GM23338 (cell line): ENCODE measurements around the gene MYO3B. TPM values are rescaled to one million over a fixed set of nuclear protein-coding genes. Genes with fewer than 3 reads are reported as not detected.
"Not testable (repeated sequence)": the region's sequence is repeated elsewhere in the genome, so short reads cannot be mapped to it uniquely, and the experiment has no call there.

Source experiments
- ATAC-seq: fragments of 200-7000 bp; cut with Tn5 transposase; 3 replicates; pipeline ENCODE4 v1.9.1; 2020
- DNase-seq: peaks from one replicate; pipeline ENCODE4 v3.0.0-alpha.2; 2015; ENCODE audit warnings: low spot score
- H2AFZ ChIP-seq: fragments of 200-600 bp; sonication (generic); 2 replicates; pipeline ENCODE4 v1.8.0; 2016; ENCODE audit warnings: antibody characterized with exemption, mild to moderate bottlenecking, moderate library complexity
- H3F3A ChIP-seq: fragments of 200-600 bp; sonication (generic); replicated peaks from 2 replicates; pipeline ENCODE4 v1.8.0; 2017; ENCODE audit warnings: antibody characterized with exemption, mixed run types, low read depth
- H3K27ac ChIP-seq: fragments of 200-600 bp; sonication (generic); 2 replicates; pipeline ENCODE4 v1.6.1; 2016; ENCODE audit warnings: low read depth
- H3K27me3 ChIP-seq: fragments of 200-600 bp; sonication (generic); 2 replicates; pipeline ENCODE4 v1.8.0; 2016; ENCODE audit warnings: mild to moderate bottlenecking, mixed run types, moderate library complexity; ENCODE audit not compliant: insufficient read depth
- H3K36me3 ChIP-seq: fragments of 200-600 bp; sonication (generic); 2 replicates; pipeline ENCODE4 v1.8.0; 2016; ENCODE audit warnings: mild to moderate bottlenecking; ENCODE audit not compliant: insufficient read depth
- H3K4me1 ChIP-seq: fragments of 200-600 bp; sonication (generic); 2 replicates; pipeline ENCODE4 v1.8.0; 2016; ENCODE audit warnings: mild to moderate bottlenecking, moderate library complexity; ENCODE audit not compliant: insufficient read depth
- H3K4me2 ChIP-seq: fragments of 200-600 bp; sonication (generic); 2 replicates; pipeline ENCODE4 v1.7.1; 2017; ENCODE audit warnings: mixed run types
- H3K4me3 ChIP-seq: fragments of 200-600 bp; sonication (generic); 2 replicates; pipeline ENCODE4 v1.6.1; 2016; ENCODE audit warnings: mixed run types
- H3K79me2 ChIP-seq: fragments of 200-600 bp; sonication (generic); replicated peaks from 2 replicates; pipeline ENCODE4 v1.8.0; 2017; ENCODE audit warnings: mild to moderate bottlenecking; ENCODE audit not compliant: insufficient read depth
- H3K9me2 ChIP-seq: fragments of 200-600 bp; sonication (generic); 2 replicates; pipeline ENCODE4 v1.8.0; 2017; ENCODE audit not compliant: insufficient read depth
- H4K20me1 ChIP-seq: fragments of 200-600 bp; sonication (generic); replicated peaks from 2 replicates; pipeline ENCODE4 v1.8.0; 2017; ENCODE audit warnings: mild to moderate bottlenecking; ENCODE audit not compliant: insufficient read depth
- H3K27ac Mint-ChIP-seq: 2 replicates; pipeline ENCODE4 v1.8.0; 2020; ENCODE audit warnings: inconsistent platforms, mild to moderate bottlenecking, moderate library complexity, mixed read lengths
- H3K27me3 Mint-ChIP-seq: 3 replicates; pipeline ENCODE4 v1.8.0; 2022; ENCODE audit warnings: low read depth, mild to moderate bottlenecking, moderate library complexity, mixed read lengths, inconsistent platforms; ENCODE audit not compliant: insufficient read depth, poor library complexity
- H3K36me3 Mint-ChIP-seq: 3 replicates; pipeline ENCODE4 v1.8.0; 2021; ENCODE audit warnings: low read depth, mild to moderate bottlenecking, inconsistent platforms, moderate library complexity, mixed read lengths
- H3K4me1 Mint-ChIP-seq: 3 replicates; pipeline ENCODE4 v1.8.0; 2020; ENCODE audit warnings: mild to moderate bottlenecking, inconsistent platforms, mixed read lengths
- H3K4me3 Mint-ChIP-seq: 3 replicates; pipeline ENCODE4 v1.8.0; 2021; ENCODE audit warnings: moderate library complexity, mild to moderate bottlenecking, inconsistent platforms, mixed read lengths
- H3K9me3 Mint-ChIP-seq: 3 replicates; pipeline ENCODE4 v1.8.0; 2020; ENCODE audit warnings: moderate library complexity, mild to moderate bottlenecking, inconsistent platforms, mixed read lengths
- JUNB ChIP-seq: IDR thresholded peaks from one replicate; pipeline ENCODE4 v1.6.1; 2016; ENCODE audit warnings: antibody characterized with exemption; ENCODE audit not compliant: unreplicated experiment
- POLR2AphosphoS5 ChIP-seq: IDR thresholded peaks from 2 replicates; pipeline ENCODE4 v1.6.1; 2016; ENCODE audit warnings: antibody characterized with exemption, low read depth
- STAT1 ChIP-seq: IDR thresholded peaks from one replicate; pipeline ENCODE4 v1.6.1; 2016; ENCODE audit warnings: antibody characterized with exemption; ENCODE audit not compliant: unreplicated experiment
- ZNF114 ChIP-seq: fragments of 250-450 bp; sonication (Bioruptor Pico); IDR thresholded peaks from 2 replicates; pipeline ENCODE4 v1.5.0; 2020; ENCODE audit warnings: mild to moderate bottlenecking, moderate library complexity
- ZNF331 ChIP-seq: fragments of 250-450 bp; sonication (Bioruptor Pico); IDR thresholded peaks from 2 replicates; pipeline ENCODE4 v1.5.0; 2020; ENCODE audit warnings: low read depth, mild to moderate bottlenecking, moderate library complexity
- polyA plus RNA-seq: library from polyadenylated mRNA; unstranded; fragments of >200 nt; fragmentation: Nextera tagmentation; extraction: Ambion mirVana; gene quantifications from 2 replicates; pipeline ENCODE4 v1.2.1, GENCODE V29; 2016
- total RNA-seq: library from RNA; depleted of rRNA; stranded (reverse); fragments of >200 nt; shearing (Covaris generic); gene quantifications from 2 replicates; pipeline ENCODE4 v1.2.3, GENCODE V29; 2014
- TF ChIP-seq, protein P1 (sequence below), 2 experiments: fragments of 200-600 bp in 1 of 2; sonication (generic) in 1 of 2; conservative IDR thresholded peaks; 2 replicates each; pipeline versions ENCODE4 v1.5.1 to v1.6.1; 2016 to 2017; ENCODE audit warnings: antibody characterized with exemption in 2 of 2, low read depth in 2 of 2, mild to moderate bottlenecking in 2 of 2, moderate library complexity in 1 of 2
- TF ChIP-seq, protein P2 (sequence below): fragments of 250-450 bp; sonication (Bioruptor Pico); IDR thresholded peaks from 2 replicates; pipeline ENCODE4 v1.5.0; 2020; ENCODE audit warnings: mild to moderate bottlenecking, moderate library complexity

The MYO3B gene
- total and polyA plus RNA-seq, 2 experiments from 2014 or later, result 0.42 TPM; not detected in 1

DNA sequence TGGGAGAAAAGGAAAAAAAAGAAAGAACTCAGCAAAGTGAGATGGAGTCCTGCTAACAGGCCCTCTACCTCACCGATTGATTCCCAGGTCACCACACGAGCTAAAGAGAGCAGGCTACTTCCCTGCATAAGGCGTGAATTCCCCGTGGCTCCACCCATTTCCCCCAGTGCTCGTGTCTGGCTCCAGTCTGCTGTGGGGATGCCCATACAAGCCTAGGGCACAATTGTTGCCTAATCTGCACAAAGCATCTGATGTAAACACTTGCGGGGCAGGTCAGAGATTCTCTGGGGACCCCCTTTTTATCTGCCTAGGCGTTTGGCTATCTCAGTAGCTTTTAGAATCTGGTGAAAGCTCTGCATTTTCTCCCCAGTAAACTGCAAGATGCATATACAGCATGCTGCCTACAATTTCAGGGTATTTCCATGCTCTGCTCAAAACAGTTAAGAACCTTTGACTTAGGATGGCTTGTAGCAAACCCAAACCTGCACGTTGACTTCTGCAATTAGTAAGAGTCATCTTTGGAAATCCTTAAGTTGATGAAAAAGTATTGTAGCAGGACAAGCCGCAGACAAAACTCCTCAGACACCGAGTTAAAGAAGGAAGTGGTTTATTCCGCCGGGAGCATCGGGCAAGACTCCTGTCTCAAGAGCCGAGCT is 34.8 kb downstream of the MYO3B start:
- Histone ChIP-seq H3K9me2 (no peaks in the 10 kb centered on the region), H2AFZ (peak overlapping the region; percentile 48; the same call in 1 of the 2 replicates), H3K27ac (no peak overlapping the region), H3K4me2 (peak overlapping the region; percentile 60; the same call in 1 of the 2 replicates), H3K4me3 (no peak overlapping the region), H3K79me2 (no peaks in the 10 kb centered on the region), H3F3A (no peaks in the 10 kb centered on the region), H4K20me1 (no peaks in the 10 kb centered on the region), H3K4me1 (peaks cover 41% of the 10 kb centered on the region), H3K36me3 (peaks cover 12% of the 10 kb centered on the region; the same call in 1 of the 2 replicates), H3K27me3 (no peaks in the 10 kb centered on the region)
- Mint-ChIP-seq H3K9me3 (peaks cover 45% of the 10 kb centered on the region), H3K27me3 (peaks cover 5% of the 10 kb centered on the region), H3K27ac (no peak overlapping the region), H3K4me3 (no peak overlapping the region), H3K4me1 (peaks cover 48% of the 10 kb centered on the region), H3K36me3 (peaks cover 40% of the 10 kb centered on the region)
- no peak for DNase-seq
- no peak; the same call in 2 of the 3 replicates for ATAC-seq
- no peak for TF ChIP-seq POLR2AphosphoS5
- TF ChIP-seq STAT1, result no peak
- no peak for TF ChIP-seq ZNF331 (CRISPR knock-in tag)
- no peak for TF ChIP-seq JUNB
- TF ChIP-seq, protein P1, sequence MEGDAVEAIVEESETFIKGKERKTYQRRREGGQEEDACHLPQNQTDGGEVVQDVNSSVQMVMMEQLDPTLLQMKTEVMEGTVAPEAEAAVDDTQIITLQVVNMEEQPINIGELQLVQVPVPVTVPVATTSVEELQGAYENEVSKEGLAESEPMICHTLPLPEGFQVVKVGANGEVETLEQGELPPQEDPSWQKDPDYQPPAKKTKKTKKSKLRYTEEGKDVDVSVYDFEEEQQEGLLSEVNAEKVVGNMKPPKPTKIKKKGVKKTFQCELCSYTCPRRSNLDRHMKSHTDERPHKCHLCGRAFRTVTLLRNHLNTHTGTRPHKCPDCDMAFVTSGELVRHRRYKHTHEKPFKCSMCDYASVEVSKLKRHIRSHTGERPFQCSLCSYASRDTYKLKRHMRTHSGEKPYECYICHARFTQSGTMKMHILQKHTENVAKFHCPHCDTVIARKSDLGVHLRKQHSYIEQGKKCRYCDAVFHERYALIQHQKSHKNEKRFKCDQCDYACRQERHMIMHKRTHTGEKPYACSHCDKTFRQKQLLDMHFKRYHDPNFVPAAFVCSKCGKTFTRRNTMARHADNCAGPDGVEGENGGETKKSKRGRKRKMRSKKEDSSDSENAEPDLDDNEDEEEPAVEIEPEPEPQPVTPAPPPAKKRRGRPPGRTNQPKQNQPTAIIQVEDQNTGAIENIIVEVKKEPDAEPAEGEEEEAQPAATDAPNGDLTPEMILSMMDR (conservative IDR thresholded peaks at IDR 0.05; ENCODE audit: low read depth in 2 of 2), result no peak
- TF ChIP-seq, protein P2, sequence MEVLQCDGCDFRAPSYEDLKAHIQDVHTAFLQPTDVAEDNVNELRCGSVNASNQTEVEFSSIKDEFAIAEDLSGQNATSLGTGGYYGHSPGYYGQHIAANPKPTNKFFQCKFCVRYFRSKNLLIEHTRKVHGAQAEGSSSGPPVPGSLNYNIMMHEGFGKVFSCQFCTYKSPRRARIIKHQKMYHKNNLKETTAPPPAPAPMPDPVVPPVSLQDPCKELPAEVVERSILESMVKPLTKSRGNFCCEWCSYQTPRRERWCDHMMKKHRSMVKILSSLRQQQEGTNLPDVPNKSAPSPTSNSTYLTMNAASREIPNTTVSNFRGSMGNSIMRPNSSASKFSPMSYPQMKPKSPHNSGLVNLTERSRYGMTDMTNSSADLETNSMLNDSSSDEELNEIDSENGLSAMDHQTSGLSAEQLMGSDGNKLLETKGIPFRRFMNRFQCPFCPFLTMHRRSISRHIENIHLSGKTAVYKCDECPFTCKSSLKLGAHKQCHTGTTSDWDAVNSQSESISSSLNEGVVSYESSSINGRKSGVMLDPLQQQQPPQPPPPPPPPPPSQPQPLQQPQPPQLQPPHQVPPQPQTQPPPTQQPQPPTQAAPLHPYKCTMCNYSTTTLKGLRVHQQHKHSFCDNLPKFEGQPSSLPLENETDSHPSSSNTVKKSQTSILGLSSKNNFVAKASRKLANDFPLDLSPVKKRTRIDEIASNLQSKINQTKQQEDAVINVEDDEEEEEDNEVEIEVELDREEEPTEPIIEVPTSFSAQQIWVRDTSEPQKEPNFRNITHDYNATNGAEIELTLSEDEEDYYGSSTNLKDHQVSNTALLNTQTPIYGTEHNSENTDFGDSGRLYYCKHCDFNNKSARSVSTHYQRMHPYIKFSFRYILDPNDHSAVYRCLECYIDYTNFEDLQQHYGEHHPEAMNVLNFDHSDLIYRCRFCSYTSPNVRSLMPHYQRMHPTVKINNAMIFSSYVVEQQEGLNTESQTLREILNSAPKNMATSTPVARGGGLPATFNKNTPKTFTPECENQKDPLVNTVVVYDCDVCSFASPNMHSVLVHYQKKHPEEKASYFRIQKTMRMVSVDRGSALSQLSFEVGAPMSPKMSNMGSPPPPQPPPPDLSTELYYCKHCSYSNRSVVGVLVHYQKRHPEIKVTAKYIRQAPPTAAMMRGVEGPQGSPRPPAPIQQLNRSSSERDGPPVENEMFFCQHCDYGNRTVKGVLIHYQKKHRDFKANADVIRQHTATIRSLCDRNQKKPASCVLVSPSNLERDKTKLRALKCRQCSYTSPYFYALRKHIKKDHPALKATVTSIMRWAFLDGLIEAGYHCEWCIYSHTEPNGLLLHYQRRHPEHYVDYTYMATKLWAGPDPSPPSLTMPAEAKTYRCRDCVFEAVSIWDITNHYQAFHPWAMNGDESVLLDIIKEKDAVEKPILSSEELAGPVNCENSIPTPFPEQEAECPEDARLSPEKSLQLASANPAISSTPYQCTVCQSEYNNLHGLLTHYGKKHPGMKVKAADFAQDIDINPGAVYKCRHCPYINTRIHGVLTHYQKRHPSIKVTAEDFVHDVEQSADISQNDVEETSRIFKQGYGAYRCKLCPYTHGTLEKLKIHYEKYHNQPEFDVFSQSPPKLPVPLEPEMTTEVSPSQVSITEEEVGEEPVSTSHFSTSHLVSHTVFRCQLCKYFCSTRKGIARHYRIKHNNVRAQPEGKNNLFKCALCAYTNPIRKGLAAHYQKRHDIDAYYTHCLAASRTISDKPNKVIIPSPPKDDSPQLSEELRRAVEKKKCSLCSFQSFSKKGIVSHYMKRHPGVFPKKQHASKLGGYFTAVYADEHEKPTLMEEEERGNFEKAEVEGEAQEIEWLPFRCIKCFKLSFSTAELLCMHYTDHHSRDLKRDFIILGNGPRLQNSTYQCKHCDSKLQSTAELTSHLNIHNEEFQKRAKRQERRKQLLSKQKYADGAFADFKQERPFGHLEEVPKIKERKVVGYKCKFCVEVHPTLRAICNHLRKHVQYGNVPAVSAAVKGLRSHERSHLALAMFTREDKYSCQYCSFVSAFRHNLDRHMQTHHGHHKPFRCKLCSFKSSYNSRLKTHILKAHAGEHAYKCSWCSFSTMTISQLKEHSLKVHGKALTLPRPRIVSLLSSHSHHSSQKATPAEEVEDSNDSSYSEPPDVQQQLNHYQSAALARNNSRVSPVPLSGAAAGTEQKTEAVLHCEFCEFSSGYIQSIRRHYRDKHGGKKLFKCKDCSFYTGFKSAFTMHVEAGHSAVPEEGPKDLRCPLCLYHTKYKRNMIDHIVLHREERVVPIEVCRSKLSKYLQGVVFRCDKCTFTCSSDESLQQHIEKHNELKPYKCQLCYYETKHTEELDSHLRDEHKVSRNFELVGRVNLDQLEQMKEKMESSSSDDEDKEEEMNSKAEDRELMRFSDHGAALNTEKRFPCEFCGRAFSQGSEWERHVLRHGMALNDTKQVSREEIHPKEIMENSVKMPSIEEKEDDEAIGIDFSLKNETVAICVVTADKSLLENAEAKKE (CRISPR knock-in tag), result no peak
- TF ChIP-seq ZNF114, result no peak

DNA sequence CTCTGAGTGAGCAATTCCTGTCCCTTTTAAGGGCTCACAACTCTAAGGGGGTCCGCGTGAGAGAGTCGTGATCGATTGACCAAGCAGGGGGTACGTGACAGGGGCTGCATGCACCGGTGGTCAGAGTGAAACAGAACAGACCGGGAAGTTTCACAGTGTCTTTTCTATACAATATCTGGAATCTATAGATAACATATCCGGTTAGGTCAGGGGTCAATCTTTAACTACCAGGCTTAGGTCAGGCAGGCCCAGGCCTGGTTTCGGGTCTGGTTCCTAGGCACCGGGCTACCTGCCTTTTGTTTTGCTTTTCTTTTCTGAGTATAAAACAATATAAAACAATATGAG is 35.3 kb downstream of the MYO3B start:
- DNase-seq, H4K20me1 ChIP-seq, ATAC-seq, H3K27ac ChIP-seq, H3K27me3 Mint-ChIP-seq, H3K27ac Mint-ChIP-seq, H3K79me2 ChIP-seq, H3K9me2 ChIP-seq, H3K27me3 ChIP-seq, H3F3A ChIP-seq, H3K4me3 Mint-ChIP-seq, H3K4me3 ChIP-seq: not testable (repeated sequence)
- Histone ChIP-seq H3K36me3 (peaks cover 12% of the 10 kb centered on the region; the same call in 1 of the 2 replicates), H3K4me1 (peaks cover 41% of the 10 kb centered on the region), H2AFZ (peak overlapping the region; percentile 48; the same call in 1 of the 2 replicates), H3K4me2 (peak overlapping the region; percentile 60; the same call in 1 of the 2 replicates)
- H3K9me3 Mint-ChIP-seq, result peaks cover 40% of the 10 kb centered on the region
- peaks cover 35% of the 10 kb centered on the region for H3K36me3 Mint-ChIP-seq
- H3K4me1 Mint-ChIP-seq, result peaks cover 52% of the 10 kb centered on the region
